Kidney (tissue), 19 donors: Measurements from ENCODE around the gene PABPC1L2B. TPM values are rescaled to one million over a fixed set of nuclear protein-coding genes. Genes with fewer than 3 reads are reported as not detected.
A peak's percentile ranks its signal among the peaks of the same experiment; 100 is the strongest.
"Not testable (repeated sequence)": the region's sequence is repeated elsewhere in the genome, so short reads cannot be mapped to it uniquely, and the experiment has no call there.

Experiments
- DNase-seq, 5 donors: peaks; one replicate each; pipeline ENCODE4 v3.0.0-alpha.2; 2013 to 2020
- FAIRE-seq: peaks from 2 replicates; lab custom pipeline; 2012; peaks lifted over from hg19 to GRCh38; lab: Jason Lieb, UNC
- H3K27ac ChIP-seq, 2 donors: one replicate each; pipeline ENCODE4 v1.7.0; 2013; ENCODE audit warnings: low read depth in 2 of 2, low read length in 2 of 2, inconsistent platforms in 1 of 2
- H3K27me3 ChIP-seq: one replicate; pipeline ENCODE4 v1.7.1; 2013; ENCODE audit warnings: low read length, inconsistent platforms; ENCODE audit not compliant: control insufficient read depth, insufficient read depth
- H3K36me3 ChIP-seq, 3 donors: one replicate each; pipeline versions ENCODE4 v1.7.0 to v1.7.1; 2013; ENCODE audit warnings: low read length in 3 of 3, control low read depth in 1 of 3, inconsistent platforms in 1 of 3; ENCODE audit not compliant: insufficient read depth in 3 of 3, control insufficient read depth in 2 of 3
- H3K4me1 ChIP-seq, 3 donors: one replicate each; pipeline versions ENCODE4 v1.7.0 to v1.7.1; 2013; ENCODE audit warnings: low read length in 3 of 3, inconsistent platforms in 1 of 3, low read depth in 1 of 3; ENCODE audit not compliant: control insufficient read depth in 2 of 3, insufficient read depth in 2 of 3
- H3K4me3 ChIP-seq, 3 donors: one replicate each; pipeline versions ENCODE4 v1.7.0 to v1.8.1; 2013; ENCODE audit warnings: low read length in 3 of 3, control low read depth in 1 of 3, inconsistent platforms in 1 of 3
- H3K9ac ChIP-seq, 3 donors: one replicate each; pipeline versions ENCODE4 v1.7.0 to v1.7.1; 2013; ENCODE audit warnings: low read length in 3 of 3, control low read depth in 1 of 3, inconsistent platforms in 1 of 3
- H3K9me3 ChIP-seq, 3 donors: one replicate each; pipeline versions ENCODE4 v1.7.0 to v1.7.1; 2013; ENCODE audit warnings: low read length in 3 of 3, control low read depth in 1 of 3, inconsistent platforms in 1 of 3; ENCODE audit not compliant: control insufficient read depth in 2 of 3, insufficient read depth in 1 of 3
- intact Hi-C: fragments of 100-400 bp; cut with DNase I; formaldehyde crosslinking; loops from one replicate; pipeline ENCODE4 v1.11.1; 2022
- long read RNA-seq, 10 donors: library from polyadenylated mRNA in 1 of 10; unstranded in 1 of 10; transcript quantifications; one replicate each; pipeline ENCODE4 v2.0.0 and lab custom pipeline, GENCODE V29; 2021 to 2026
- polyA plus RNA-seq: library from polyadenylated mRNA; stranded (reverse); fragments of 350-450 nt; fragmentation: Illumina TruSeq; extraction: RNeasy Lipid Tissue Mini Kit (QIAGEN cat#74804); gene quantifications from one replicate; pipeline ENCODE4 v1.2.3, GENCODE V29; 2014; ENCODE audit warnings: low read depth, low replicate concordance; ENCODE audit not compliant: insufficient read depth
- total RNA-seq: library from RNA; stranded (reverse); fragmentation: NEBNext Ultra II Directional; extraction: Animal tissue kit (Norgen Biotek cat#: 25700); gene quantifications from one replicate; pipeline ENCODE4 v1.2.1, GENCODE V29; 2021
- donor health status: control.
- donor health status: control.
- donor health status: DM: yes; HTN: yes; CAD: no.
- donor health status: Normal renal cell carcinoma (clear cell type).

The PABPC1L2B gene
- total RNA-seq (not detected), polyA plus RNA-seq (not detected)
- long read RNA-seq, donor 1: 0 reads
- long read RNA-seq, donor 2: 0 reads
- long read RNA-seq, donor 3: 0 reads
- long read RNA-seq, donor 4: 0 reads
- long read RNA-seq, donor 5: 0 reads
- long read RNA-seq, donor 6: 0 reads
- long read RNA-seq, donor 7: 0 reads
- long read RNA-seq, donor 8: 0 reads
- long read RNA-seq, donor 9: 0 reads
- long read RNA-seq, donor 10: 0 reads

DNA sequence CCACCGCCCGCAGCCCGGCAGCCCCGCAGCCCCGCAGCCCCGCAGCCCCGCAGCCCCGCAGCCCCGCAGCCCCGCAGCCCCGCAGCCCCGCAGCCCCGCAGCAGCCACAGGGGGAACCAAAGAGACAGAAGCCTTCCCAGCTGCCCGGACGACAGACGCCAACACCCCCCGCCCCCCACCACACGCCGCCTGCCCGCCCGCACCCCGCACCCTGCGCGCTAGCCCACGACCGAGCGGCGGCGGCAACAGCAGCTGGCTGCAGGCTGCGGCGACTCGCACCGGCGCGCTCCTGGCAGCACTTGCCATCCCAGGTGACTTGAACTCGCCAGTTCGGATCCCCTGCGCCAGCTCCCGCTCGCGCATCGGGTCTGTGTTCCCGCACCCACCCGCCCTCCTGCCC lies at the start of gene PABPC1L2B:
PABPC1L2B (plus strand) TSS at position 207 of the 400 bp plus-strand sequence. CDS start 704 bp downstream, outside the sequence.
- H3K27me3 ChIP-seq, H3K27ac ChIP-seq, intact Hi-C loops, H3K9ac ChIP-seq, H3K36me3 ChIP-seq, H3K9me3 ChIP-seq, H3K4me3 ChIP-seq, FAIRE-seq, DNase-seq, H3K4me1 ChIP-seq: not testable (repeated sequence)

DNA sequence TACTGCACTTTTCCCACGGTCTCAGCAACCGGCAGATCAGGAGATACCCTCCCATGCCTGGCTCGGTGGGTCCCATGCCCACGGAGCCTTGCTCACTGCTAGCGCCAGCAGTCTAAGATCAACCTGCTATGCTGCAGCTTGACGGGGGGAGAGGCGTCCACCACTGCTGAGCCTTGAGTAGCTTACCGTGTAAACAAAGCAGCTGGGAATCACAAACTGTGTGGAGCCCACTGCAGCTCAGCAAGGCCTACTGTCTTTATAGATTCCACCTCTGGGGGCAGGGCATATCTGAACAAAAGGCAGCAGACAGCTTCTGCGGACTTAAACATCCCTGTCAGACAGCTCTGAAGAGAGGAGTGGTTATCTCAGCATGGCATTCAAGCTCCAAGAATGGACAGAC lies 42.8 kb upstream of the PABPC1L2B start:
- FAIRE-seq, H3K9ac ChIP-seq, H3K27me3 ChIP-seq, H3K4me3 ChIP-seq, DNase-seq, intact Hi-C loops, H3K9me3 ChIP-seq, H3K27ac ChIP-seq, H3K4me1 ChIP-seq, H3K36me3 ChIP-seq: not testable (repeated sequence)

DNA sequence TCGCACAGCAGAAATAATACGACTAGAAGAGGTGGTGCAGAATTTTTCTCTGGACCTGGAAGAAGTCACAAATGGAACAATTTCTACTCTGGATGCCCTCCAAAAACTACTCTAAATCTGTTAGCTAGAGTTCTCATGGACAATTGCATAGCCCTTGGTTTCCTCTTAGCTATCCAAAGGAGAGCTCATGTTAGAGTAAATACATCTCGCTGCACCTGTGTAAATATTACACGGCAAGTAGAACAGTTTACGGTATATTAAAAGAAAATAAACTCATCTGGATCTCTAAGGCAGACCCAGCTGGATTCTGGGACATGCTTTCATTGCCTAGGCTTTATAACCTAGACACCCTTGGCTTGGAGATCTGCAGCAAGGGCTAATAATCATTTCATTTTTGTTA lies 30.9 kb upstream of the PABPC1L2B start:
- H3K9me3 ChIP-seq, H3K4me1 ChIP-seq, H3K9ac ChIP-seq, H3K4me3 ChIP-seq, H3K27ac ChIP-seq, H3K27me3 ChIP-seq, FAIRE-seq, DNase-seq, intact Hi-C loops, H3K36me3 ChIP-seq: not testable (repeated sequence)

DNA sequence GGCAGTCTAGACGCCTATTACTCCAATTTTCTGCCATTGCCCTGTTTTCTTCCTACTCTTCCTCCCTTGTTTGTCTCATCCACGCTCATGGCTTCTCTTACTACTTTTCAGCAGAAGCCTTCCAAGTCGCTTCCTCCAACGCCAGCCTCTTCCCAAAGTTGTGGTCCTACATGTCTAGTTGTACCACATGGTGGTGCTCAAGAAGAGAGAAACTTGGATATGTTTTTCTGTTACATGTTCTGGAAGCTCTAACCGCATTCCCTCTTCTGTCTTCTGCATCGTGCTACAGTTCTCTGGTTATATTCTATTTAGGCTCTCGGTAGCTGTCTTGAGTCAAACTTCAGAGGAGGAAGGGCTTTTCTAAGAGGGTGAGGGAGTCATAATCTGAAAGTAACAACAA lies 27.9 kb upstream of the PABPC1L2B start:
- H3K9ac ChIP-seq, H3K36me3 ChIP-seq, H3K27ac ChIP-seq, H3K9me3 ChIP-seq, H3K27me3 ChIP-seq, DNase-seq, H3K4me1 ChIP-seq, intact Hi-C loops, H3K4me3 ChIP-seq, FAIRE-seq: not testable (repeated sequence)

DNA sequence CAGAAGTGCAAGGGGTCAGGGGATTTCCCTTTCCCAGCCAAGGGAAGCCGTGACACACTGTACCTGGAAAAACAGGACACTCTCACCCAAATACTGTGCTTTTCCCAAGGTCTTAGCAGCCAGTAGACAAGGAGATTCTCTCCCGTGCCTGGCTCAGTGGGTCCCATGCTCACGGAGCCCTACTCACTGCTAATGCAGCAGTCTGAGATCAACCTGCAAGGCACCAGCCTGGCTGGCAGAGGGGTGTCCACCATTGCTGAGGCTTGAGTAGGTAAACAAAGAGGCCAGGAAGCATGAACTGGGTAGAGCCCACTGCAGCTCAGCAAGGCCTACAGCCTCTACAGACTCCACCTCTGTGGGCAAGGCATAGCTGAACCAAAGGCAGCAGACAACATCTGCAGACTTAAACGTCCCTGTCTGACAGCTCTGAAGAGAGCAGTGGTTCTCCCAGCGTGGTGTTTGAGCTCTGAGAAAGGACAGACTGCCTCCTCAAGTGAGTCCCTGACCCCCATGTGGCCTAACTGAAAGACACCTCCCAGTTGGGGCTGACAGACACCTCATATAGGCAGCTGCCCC lies 21.8 kb upstream of the PABPC1L2B start:
- H3K4me3 ChIP-seq, H3K27ac ChIP-seq, H3K9me3 ChIP-seq, H3K9ac ChIP-seq, H3K36me3 ChIP-seq, H3K27me3 ChIP-seq, H3K4me1 ChIP-seq, intact Hi-C loops, FAIRE-seq: not testable (repeated sequence)
- DNase-seq: peak in 1 of 5 donors; percentile 19

DNA sequence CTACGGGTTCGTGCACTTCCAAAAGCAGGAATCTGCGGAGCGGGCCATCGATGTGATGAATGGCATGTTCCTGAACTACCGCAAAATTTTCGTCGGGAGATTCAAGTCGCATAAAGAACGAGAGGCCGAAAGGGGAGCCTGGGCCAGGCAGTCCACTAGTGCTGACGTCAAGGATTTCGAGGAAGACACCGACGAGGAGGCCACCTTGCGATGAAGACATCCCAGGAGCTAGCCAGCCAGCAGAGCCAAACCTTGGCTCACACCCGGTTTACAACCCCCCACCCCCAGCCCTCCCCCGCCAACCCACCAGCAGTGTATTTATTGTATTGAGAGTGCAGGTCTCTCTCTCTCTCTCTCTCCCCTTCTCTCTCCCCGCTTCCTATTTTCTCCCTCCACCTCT lies 1.3 kb downstream of the PABPC1L2B start:
- intact Hi-C loops, H3K9me3 ChIP-seq, H3K4me3 ChIP-seq, FAIRE-seq, H3K36me3 ChIP-seq, DNase-seq, H3K27ac ChIP-seq, H3K27me3 ChIP-seq, H3K9ac ChIP-seq, H3K4me1 ChIP-seq: not testable (repeated sequence)
